GM04504 (cell line): Measurements from ENCODE around the gene ZNF385B.
A peak's percentile ranks its signal among the peaks of the same experiment; 100 is the strongest.

Experiments
- DNase-seq: peaks from one replicate; pipeline ENCODE4 v3.0.0-alpha.2; 2012; ENCODE audit warnings: low read depth

The ZNF385B gene

DNA sequence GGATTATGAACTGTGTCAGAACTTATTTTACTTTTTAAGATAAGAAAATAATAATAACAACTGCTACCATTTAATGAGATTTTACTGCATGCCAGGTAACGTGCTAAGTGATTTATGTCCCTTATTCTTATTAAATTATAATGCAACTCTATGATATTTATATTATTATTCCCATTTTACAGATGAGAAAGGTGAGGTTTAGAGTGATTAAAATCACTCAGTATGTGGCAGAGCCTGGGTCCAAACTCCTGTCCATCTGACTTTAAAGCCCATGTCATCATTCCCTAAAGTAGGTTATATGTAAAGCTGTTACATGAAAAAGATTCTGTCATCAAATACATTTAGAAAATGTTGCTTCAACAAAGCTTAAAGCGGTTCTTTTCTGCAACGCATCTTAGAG is 308.0 kb downstream of the ZNF385B start:
- no peak for DNase-seq

DNA sequence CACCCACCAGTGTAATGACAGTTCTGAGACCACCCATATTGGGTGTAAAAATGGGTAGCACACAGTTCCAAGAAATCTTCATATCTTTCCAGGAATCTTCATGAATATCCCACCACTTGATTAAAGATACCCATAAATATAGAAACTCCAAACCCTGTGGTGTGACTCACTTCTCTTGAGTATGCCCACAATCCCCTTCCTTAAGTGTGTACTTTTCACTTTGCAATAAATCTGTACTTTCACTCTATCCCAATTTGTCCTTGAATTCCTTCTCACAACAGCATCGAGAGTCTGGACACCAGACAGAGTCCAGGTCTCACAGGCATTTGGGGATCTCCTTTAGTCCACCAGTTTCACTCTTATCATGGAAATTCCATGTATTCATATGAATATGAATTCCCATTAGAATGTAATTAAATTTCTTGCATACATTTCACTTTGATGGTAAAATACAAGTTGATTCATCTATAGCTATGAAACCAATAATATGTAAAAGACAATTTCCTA is 309.8 kb downstream of the ZNF385B start:
- DNase-seq, result no peak

DNA sequence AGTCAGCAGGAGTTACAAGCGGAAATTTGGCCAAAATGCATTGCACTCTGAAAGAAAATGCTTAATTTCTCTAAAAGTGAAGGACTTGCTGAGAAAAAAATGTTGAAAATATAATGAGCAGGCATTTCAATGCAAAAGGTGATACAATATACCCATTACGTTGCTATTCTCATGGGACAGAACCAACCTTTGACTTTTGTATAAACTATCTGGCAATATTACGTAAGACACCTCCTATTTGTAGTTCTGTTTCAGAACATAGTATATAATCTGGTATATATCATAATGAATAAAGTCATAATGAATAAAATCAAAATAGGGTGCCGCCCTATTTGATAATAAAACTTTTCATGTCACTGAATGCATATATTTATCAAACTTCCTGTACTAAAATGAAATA is 310.6 kb downstream of the ZNF385B start:
- no peak for DNase-seq

DNA sequence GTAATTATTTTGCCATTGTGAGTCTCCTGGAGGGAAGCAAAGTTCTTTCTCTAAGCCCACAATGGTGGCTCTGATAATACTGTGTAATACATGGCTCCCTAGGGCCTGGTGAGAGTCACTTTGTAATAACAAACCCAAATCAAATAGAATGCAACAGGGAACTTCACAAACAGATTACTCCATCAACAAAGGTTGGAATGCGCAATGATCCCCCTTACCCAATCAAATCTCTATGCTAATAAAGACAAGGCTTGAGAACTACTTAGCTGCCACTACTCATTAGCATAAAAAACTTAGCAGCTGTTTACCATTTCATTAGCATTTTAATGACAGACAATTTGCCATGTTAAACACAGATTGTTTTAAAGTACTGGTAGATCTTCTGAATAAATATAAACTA is 311.2 kb downstream of the ZNF385B start:
- no peak for DNase-seq

DNA sequence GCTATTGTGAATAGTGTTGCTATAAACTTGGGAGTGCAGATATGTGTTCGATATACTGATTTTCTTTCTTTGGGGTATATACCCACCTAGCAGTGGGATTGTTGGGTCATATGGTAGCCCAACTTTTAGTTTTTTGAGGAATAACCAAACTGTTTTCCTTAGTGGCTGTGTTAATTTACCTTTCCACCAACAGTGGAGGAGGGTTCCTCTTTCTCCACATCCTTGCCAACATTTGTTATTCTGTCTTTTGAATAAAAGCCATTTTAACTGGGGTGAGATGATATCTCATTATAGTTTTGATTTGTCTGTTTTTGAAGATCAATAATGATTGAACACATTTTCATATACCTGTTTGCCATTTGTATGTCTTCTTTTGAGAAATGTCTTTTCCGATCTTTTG is 314.8 kb downstream of the ZNF385B start:
- no peak for DNase-seq

DNA sequence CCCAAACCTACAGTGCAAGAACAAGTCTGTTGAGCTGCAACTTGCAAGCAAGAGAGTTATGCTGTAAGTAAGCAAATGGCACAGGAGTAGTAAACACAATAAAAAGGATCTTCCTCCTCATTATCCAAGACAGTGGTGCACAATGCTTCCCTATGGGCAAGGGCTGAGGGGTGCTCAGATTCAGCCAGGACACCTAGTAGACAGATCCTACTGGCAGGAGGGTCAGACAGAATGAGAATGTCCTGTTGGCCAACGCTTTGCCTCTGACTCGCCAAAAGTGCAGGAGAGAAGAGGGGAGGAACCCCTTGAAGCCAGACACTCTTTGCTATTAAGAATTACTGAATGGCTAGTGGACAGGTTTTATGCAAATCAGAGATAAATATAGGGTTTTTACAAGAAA is 316.4 kb downstream of the ZNF385B start:
- no peak for DNase-seq

DNA sequence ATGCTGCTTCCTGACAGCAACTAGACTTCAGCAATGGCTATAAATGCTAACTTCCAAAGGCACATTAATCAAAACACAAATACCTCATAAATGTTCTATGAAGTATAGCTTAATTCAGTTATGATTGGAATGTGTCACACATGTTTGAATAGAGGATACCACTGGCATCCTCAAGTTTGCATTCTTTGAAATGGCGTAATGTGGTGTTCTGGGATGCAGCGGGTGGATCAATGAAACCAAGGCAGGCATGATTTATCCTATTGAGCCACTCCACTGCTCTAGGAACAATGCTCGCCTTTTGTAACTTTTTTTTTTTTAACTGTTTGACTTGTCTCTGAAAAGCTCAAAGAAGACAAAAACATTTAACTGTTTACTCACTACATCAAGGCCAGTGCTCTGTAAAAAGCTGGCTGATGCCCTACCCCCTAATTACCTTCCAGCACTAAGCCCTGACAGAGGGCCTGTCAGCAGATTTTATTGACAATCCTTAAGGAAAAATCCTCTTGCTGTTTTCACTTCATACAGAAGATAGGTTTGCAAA is 318.0 kb downstream of the ZNF385B start:
- DNase-seq, result peak; percentile 73

DNA sequence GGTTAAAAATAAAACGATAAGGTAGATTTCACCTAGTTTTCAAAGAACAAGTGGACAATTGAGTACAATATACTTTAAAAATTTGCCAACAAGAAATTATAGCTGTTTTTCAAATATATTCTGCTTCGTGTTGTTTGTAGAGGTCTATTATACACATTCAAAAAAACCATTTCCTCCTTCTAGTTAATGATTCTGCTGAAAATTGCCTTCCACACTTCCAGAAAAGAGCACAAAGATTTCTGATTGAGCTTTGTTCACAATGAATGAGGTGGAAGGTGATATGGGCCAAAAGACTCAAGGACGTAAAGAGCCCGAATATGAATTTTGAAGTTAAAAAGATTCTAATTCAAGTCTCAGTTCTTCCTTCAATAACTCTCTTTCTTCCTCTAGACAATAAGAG is 319.8 kb downstream of the ZNF385B start:
- DNase-seq, result no peak

DNA sequence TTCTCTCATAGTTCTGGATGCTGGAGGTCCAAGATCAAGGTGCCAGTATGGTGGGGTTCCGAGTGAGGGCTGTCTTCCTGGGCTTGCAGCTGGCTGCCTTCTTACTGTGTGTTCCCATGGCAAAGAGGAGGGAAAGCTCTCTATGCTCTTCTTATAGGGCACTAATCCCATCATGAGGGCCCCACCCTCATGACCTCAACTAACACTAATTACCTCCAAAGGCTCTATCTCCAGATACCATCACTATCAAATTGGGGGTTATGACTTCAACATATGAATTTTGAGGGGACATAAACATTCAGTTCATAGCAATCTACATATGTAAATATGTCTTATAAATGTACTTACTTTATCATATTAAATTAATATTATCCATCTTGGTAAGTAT is 322.3 kb downstream of the ZNF385B start:
- no peak for DNase-seq

DNA sequence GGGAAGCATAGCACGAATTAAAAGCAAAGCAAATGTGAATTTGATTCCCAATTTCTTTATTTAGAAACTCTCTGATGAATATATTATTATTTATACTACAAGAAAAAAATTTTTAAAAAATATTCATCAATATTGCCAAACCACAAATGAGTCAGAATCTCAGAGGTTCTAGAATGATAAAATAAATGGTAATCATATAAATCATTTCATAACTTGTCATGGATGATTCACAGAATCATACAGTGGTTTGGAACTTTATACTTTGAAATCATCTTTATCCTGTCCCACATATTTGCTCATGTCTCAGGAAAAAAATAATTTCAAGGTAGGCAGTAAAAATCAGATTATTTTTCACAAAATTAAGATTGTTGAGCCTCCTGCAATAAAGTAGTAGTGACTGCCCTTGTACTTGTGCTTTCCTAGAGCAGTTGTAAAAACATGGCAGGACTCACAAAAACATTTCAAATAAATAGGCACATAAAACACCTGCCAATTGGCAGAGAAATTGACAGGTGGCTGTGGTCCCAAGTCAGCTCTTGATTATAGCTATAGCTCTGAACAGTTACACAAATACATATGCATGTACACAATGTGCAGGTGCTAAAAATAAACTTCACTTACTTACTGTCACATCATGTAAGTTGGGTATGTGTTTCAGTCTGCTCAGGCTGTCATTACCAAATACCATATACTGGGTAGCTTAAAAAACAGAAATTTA is 322.8 kb downstream of the ZNF385B start:
- DNase-seq, result no peak

DNA sequence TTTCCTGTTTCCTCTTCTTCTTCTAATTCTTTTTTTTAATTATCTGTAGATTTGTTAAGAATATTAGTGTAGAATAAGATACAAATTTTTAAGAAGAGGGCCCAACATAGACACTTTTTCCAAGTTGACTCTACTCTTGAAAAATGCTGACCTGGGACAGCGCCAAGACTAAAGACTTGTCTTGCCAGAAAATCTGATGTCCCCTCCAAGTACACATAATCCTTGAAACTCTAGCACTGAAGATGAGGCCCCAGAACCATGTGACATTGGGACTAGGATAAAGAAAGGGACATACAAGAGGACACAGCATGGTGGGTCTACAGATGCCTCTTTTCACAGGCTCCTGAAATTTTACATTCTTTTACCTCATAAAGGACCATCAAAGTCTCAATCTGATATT is 325.2 kb downstream of the ZNF385B start:
- DNase-seq, result no peak

DNA sequence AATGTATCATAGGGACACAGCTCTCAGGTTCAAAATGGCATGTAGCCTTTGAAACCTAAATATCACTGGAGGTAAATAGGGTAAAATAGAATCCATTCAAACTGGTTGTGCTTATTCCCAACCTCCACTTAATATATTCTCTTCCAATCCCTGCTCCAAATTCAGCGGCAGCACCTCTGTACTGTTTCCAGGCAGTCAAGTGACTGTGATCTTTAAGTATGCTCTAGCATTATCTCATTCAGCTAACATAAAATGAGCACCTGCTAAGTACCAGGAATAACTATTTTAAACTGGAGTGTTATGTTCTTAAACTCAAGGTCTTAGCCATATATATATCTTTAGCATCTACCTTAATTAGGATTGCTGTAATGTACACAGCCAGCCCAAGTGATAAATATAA is 327.5 kb downstream of the ZNF385B start:
- no peak for DNase-seq

DNA sequence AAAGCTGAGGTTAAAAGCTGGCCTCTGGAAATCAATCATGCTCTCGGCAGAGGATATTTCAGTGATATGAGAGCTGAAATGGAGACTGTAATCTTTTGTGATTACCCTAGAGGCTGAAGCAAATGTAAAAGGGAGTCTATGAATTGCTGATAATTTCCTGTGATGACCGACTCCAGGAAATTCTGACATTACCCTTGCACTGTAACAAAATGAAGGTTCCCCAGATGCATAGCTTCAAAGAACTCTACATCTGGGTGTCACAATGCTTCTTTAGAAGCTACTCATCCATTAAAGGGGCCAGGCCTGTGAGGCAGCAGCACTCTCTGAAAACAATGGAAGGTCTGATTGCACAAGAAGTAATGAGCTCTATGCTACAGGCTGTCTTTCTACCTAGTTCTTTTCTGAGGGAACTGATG is 328.5 kb downstream of the ZNF385B start:
- DNase-seq, result no peak

DNA sequence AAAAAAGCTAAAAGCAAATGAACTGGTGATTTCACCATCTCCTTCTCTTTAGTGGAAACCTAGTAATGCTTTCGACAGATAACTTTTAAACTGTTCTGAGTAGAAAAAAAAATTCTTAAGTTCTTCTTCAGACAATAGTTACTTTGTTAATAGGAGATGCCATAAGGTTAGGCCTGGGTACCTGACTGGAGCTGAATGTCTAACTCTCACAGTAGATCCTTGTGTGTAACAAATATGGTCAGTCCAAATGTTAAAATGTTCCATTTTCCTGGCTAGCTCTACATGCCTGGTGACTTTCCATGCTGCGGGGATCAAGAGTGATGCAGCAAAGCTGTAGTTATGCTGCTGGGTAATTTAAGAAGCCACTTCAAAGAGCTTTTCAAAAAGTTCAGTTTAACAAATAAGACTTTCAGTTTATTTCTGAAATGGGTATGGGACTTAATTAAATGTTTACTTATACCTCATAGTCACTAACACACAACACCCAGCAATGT is 332.8 kb downstream of the ZNF385B start:
- no peak for DNase-seq

DNA sequence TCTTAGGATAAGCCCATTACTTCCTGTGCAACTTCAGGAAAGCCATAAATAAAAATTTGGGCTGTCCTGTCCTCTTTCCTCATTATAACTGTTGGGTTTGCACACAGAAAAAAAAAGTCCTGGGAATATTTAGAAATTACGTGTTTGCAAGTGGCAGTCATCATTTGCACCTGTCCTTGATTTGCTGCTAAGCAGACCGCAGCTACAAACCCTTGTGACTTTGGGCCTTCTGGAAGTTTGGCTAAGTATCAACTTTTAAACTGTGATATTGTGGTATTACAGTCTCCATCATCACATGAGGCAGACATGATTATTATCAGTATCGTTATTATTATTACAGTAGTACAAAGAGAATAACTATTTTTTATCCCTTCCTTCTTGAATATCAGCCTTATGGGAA is 336.1 kb downstream of the ZNF385B start:
- no peak for DNase-seq

DNA sequence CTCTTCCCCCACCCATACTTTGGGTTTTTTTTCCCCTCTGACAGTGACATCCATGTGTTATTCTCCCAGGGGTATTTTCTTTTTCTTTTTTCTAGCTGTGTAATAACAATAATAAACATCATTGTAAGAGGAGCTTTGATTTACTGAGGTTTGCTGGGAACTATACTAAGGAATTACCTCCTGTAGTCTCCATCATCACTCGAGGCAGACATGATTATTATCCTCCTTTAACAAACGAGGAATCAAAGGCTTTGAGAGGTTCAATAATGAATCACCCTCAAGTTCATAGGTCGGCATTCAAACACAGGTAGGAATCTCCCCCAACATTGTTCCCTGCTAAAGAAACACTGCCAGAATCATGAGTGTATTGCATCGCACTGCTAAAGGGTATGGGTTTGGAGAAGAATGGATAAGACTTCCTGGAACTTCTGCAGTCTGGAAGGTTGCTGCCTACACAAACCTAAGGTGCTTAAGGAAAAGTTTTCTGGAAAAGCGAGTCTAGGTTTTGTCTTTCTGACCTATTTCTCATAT is 336.5 kb downstream of the ZNF385B start:
- DNase-seq, result no peak

DNA sequence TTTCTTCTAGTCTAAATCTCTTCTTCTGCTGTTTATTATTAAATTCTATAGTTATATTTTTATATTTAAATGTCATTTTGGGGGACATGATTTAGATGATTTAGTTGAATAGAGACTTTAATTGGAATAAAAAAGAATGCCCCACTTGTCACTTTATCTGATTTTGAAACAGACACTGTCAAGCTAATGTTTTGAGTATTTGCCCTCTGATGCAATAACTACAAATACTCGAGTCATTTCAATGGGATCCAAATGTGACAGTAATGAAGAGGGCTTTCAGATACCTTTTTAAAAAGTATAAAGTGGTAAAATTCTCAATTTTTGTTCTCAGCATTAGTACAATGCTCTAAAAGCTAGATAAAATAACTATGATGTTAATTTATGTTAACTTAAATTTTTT is 339.5 kb downstream of the ZNF385B start:
- no peak for DNase-seq

DNA sequence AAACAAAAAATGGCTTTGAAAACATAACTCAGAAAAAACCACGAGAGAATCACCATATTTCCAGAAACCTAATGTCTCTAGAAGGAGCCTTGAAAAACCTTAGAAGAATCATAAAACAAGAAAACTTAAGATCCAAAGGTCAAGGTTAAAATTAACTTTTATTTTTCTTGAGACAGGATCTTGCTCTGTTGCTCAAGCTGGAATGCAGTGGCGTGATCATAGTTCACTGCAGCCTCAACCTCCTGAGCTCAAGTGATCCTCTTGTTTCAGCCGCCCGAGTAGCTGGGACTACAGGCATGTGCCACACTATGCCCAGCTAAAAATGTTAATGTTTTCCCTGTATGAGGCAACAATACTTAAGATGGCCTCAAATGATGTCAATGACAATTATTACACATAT is 342.6 kb downstream of the ZNF385B start:
- DNase-seq, result no peak

DNA sequence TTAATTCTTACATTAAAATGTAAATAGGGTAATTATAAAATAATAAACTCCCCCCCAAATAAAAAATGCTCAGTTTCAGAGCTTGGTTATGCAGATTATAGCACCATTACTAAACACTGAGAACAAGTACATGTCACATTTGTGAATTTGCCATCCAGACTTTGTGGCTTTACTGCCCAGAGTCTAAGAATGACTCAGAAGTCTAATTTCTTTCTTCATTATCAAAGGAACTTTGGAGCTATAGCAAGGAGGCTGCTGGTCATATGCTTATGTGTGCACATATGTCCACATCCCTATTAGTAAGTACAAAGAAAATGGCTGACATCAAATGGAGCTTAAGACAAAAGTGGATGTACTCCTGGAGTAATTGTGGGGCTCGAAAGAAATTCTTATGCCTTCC is 348.2 kb downstream of the ZNF385B start:
- DNase-seq, result no peak

DNA sequence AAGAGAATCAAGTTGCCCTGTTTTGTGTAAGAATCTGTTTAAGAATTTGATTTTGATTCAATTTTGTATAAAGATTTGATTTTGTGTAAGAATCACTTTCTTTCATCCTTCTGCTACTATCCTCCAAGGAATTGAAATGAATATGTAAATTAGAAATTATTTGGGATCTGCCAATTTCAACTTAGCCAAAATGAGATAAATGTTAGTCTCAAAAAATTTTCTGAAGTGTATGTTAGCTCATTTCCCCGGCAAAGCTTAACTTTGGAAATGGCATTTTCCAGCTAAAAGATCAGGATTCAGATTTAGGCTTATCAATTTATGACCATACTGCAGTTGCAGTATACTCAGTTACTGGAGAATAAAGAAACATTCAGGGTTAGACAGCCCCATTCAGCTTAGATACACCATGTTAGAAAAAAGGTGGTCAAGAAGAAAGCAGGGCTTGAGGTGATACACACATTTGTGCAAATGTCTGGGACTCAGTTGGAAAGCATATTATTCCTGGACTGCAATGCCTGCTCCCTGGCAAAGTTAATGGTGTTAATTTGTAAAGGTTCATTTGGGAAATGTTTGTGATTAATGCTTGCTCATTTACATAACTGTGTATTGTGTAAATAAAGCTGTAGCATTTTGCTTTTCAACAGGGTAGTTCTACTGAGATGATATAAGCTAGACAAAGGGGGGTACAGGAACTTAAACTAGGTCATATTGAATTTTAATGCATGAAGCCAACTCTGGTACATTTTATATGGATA is 349.0 kb downstream of the ZNF385B start:
- DNase-seq, result no peak

DNA sequence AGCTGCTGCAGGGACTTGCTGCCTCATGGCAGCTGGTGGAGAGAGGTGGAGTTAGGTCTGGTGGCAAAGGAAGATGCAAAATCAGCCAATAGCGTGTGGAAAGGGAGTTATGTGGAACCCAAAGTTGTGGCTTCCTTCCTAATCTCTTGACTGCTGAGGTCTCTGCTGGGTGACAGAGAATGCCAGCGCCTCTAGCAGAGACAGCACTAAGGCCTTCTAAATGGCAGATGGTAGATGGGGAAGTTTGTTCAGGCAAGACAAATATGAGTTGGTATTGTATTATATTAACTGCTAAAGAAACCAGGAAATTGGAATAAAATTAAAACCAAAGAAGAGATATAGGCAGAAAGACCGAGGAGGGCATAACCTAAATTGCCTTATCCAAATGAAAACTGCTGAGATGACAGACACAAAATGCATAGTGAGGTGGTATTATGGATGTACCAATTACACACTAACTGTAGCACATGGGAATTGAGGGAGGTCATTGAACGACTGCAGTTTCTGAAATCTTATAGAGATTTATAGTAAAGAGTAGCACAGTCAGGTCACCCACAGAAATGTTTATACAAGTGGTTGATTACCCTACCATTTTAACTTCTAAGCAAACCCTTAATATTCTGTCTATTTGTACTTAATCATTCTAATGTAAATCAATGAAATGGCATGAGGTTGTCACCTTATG is 350.2 kb downstream of the ZNF385B start:
- no peak for DNase-seq

DNA sequence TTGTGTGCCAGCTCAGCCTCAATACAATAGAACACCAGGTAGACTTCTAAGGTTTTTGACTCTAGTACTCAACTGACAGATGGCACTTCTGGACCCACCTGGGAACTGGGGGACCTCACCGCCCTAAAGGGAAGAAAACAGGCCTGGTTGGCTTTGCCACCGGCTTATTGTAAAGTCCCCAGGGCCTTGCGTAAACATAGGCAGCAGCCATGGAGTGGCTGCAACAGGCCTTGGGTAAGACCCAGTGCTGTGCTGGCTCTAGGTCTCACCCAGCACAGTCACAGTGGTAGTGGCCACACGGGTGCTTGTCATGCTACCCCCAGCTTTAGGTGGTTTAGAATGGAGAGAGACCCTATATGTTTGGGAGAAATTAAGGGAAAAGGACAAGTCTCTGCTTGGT is 366.1 kb downstream of the ZNF385B start:
- no peak for DNase-seq
